GM12801 (cell line): Measurements from ENCODE around the gene SKAP2.

Source experiments
- TF ChIP-seq, protein P1 (sequence below): IDR thresholded peaks from one replicate; pipeline ENCODE4 v1.5.1; 2011; ENCODE audit warnings: control low read depth; ENCODE audit not compliant: insufficient read length; ENCODE audit errors: extremely low read depth

The SKAP2 gene, protein sequence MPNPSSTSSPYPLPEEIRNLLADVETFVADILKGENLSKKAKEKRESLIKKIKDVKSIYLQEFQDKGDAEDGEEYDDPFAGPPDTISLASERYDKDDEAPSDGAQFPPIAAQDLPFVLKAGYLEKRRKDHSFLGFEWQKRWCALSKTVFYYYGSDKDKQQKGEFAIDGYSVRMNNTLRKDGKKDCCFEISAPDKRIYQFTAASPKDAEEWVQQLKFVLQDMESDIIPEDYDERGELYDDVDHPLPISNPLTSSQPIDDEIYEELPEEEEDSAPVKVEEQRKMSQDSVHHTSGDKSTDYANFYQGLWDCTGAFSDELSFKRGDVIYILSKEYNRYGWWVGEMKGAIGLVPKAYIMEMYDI

DNA sequence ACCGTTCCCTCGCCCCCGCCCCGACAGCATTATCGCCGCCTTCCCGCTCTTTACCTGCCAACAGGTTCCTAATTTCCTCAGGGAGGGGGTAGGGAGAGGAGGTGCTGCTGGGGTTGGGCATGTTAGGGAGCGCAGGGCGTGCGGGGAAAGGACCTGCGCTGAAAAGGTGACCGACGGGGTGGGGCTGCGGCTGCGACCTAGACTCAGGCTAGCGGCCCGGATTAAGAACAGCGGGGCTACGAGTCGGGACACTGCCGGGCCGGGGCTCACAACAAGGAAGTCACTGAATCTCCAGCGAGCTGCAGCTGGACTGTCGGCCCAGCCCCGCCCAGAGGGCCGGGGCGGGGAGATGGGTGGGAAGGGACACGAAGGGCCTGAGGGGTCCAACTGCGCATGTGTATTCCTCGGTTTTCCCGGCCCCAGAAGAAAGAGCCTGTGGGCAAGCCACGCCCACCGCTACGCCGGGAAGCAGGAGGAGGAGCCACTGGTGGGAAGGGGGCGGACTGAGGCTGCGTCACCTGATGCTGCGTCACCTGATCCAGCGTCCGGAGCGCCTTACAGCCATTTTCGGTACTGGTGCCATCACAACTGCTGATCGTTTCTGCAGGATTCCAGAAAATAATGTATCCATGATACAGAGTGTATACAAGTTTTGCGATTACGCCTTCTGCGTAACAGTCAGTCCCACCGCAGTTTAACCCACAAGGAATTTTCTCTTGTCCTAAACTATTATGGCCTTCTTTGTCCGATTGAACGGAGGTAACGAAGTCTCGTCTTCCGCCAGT lies at the start of gene SKAP2:
Gene SKAP2 (minus strand): TSS at position 282 of the 785 bp plus-strand sequence. CDS start 161 bp downstream, at position 121.
- TF ChIP-seq, protein P1, sequence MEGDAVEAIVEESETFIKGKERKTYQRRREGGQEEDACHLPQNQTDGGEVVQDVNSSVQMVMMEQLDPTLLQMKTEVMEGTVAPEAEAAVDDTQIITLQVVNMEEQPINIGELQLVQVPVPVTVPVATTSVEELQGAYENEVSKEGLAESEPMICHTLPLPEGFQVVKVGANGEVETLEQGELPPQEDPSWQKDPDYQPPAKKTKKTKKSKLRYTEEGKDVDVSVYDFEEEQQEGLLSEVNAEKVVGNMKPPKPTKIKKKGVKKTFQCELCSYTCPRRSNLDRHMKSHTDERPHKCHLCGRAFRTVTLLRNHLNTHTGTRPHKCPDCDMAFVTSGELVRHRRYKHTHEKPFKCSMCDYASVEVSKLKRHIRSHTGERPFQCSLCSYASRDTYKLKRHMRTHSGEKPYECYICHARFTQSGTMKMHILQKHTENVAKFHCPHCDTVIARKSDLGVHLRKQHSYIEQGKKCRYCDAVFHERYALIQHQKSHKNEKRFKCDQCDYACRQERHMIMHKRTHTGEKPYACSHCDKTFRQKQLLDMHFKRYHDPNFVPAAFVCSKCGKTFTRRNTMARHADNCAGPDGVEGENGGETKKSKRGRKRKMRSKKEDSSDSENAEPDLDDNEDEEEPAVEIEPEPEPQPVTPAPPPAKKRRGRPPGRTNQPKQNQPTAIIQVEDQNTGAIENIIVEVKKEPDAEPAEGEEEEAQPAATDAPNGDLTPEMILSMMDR, result no peak

DNA sequence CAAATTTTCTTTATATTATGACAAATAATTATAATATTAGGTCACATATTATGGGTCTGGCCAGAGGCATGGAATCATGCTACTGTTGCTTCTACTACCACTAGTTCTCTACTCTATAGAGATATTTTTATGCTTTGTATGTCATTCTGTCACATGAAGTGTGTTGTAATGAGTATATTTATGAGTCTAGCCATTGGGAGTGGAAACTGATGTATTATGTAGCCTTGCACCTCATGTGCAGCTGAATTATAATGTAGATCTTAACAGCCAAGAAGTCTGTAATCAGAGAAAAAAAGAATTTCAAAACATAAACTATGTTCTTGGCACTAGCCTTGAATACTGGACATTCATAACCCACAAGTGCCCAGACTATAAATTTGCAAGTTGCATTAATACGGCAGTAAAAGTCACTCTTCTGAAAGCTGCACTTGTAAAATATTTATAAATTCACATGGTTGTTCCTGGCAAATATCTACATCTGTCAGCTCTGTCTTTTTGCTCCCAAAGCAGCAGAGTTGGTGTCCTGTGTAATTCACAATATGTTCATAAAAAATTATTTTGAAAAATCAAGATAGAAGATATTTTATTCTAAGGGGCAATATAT lies 48.6 kb upstream of the SKAP2 start:
- TF ChIP-seq, protein P1, result no peak

DNA sequence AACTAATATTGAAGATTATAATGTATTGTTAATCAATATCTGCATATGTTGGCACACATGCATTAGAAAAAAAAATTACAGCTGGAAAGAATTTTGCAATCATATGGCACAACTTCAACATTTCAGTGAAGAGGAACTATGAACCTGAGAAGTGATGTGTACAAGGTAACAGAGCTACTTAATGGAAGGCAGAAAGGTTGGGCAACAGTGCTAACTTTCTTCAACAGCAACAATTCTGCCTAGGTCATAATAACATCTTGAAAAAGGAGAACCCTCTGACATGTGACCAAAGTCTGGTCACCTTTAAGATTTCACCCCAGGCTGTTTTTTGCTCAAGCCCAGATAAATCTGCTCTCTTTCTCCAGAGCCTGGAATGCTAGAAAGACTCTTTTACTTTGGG lies 47.9 kb upstream of the SKAP2 start:
- TF ChIP-seq, protein P1, result no peak

DNA sequence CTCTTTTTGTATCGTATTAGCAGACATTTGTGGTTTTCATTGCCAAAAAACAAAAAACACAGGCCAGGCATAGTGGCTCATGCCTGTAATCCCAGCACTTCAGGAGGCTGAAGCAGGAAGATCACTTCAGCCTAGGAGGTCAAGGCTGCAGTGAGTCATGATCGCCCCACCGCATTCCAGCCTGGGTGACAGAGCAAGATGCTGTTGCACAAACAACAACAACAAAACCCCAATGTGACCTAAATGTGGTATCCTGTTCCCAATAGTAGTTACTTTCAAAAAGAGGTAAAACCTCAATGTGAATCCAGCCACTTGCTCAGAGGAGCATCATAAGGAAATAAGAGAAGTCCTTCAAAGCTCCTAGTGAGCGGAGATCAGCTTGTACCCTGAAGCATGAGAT lies 45.8 kb upstream of the SKAP2 start:
- TF ChIP-seq, protein P1, result no peak

DNA sequence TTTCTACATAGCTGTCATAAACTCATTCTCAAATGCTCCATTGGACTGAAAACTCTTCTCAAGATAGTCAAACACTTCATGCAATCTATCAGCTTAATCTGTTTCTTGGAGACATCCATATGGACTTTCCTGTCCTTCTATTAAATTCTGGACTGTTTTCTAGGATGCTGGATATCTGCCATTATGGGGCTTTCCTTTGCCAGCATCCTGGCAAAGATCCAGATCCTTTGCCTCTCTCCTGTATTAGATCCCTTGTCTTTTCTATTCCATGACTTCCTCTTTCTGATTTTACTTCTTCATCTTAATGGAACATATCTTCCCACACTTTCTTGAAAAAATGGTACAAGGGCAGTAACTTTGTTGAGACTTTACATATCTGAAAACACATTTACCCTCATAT lies 35.9 kb upstream of the SKAP2 start:
- TF ChIP-seq, protein P1, result no peak

DNA sequence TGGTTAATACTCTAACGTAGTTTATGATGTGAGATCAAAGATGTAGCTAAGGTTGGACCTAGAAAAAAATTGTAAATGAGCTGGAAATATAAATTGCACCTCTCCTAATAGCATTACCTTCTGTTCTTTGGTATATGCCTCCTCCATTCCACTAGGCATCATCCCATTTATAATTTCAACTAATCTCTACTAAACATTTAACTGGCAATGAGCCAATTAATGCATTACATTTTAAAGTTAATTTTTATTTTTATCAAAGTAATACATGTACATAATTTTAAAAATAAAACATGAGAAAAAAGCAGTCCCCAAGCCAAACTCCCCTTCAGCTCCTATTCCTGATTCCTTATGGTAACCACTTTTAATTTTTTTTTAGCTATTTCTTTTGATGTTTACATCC lies 35.1 kb upstream of the SKAP2 start:
- TF ChIP-seq, protein P1, result no peak

DNA sequence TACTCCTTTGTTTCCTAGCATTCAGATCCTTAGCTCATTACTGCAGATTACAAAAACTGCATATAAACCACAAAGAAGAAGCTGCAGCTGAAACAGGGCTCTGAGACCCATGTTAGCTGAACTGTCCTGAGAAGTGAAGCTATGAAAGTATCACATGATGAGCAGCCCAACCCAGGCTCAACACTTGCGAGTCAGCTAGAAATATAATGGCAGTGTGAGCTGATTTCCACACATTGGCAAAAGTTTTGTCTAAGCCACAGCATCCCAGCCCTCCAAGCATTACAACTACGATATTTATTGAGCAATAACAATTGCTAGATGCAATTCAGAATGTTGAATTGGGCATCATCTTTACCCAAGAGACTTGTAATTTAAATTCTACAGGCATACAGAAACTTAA lies 34.5 kb upstream of the SKAP2 start:
- TF ChIP-seq, protein P1, result no peak
